AG08396 (cell line): ENCODE data around the gene TTC23.

ENCODE experiments used
- DNase-seq: peaks from one replicate; pipeline ENCODE4 v3.0.0; 2012; ENCODE audit warnings: low spot score, mixed read lengths

TTC23 gene

GRCh38 chr15:99165020-99165790, 84.2 kb downstream of the TTC23 start:
- no peak for DNase-seq

GRCh38 chr15:99164119-99164518, 85.3 kb downstream of the TTC23 start:
- no peak for DNase-seq

GRCh38 chr15:99163271-99164062, 85.9 kb downstream of the TTC23 start:
- DNase-seq: no peak

- DNase-seq: no peak
These were observed 90.6 kb downstream of the TTC23 start for GRCh38 chr15:99158626-99159412.

GRCh38 chr15:99157456-99157855, 91.9 kb downstream of the TTC23 start:
- DNase-seq: no peak

GRCh38 chr15:99155961-99156443, 93.4 kb downstream of the TTC23 start:
- DNase-seq: no peak

GRCh38 chr15:99154271-99154670, 95.1 kb downstream of the TTC23 start:
- no peak for DNase-seq

- DNase-seq: no peak
These were observed 96.3 kb downstream of the TTC23 start for GRCh38 chr15:99153026-99153535.

GRCh38 chr15:99151156-99151555, 98.2 kb downstream of the TTC23 start:
- no peak for DNase-seq

- DNase-seq: no peak
These were observed 100.0 kb downstream of the TTC23 start for GRCh38 chr15:99149366-99149765.

- DNase-seq: no peak
These were observed 100.5 kb downstream of the TTC23 start for GRCh38 chr15:99148851-99149276.

GRCh38 chr15:99146661-99147060, 102.7 kb downstream of the TTC23 start:
- DNase-seq: no peak

- DNase-seq: no peak
These were observed 103.6 kb downstream of the TTC23 start for GRCh38 chr15:99145778-99146177.

GRCh38 chr15:99145005-99145404, 104.4 kb downstream of the TTC23 start:
- DNase-seq: no peak

- no peak for DNase-seq
These were observed 105.4 kb downstream of the TTC23 start for GRCh38 chr15:99143655-99144610.

GRCh38 chr15:99143242-99143641, 106.1 kb downstream of the TTC23 start:
- no peak for DNase-seq

- no peak for DNase-seq
These were observed 106.8 kb downstream of the TTC23 start for GRCh38 chr15:99142562-99142961.

- DNase-seq: no peak
These were observed 107.4 kb downstream of the TTC23 start for GRCh38 chr15:99141943-99142342.

- no peak for DNase-seq
These were observed 108.8 kb downstream of the TTC23 start for GRCh38 chr15:99140590-99140989.

- no peak for DNase-seq
These were observed 110.1 kb downstream of the TTC23 start for GRCh38 chr15:99139276-99139675.

- DNase-seq: no peak
These were observed 110.8 kb downstream of the TTC23 start for GRCh38 chr15:99138491-99138982.
